Caki2 (cell line): ENCODE results near the gene SEC61A2. TPM values are rescaled to one million over a fixed set of nuclear protein-coding genes. Genes with fewer than 3 reads are reported as not detected.
"Not testable (repeated sequence)": the region's sequence is repeated elsewhere in the genome, so short reads cannot be mapped to it uniquely, and the experiment has no call there.

ENCODE experiments used
- DNase-seq: peaks from one replicate; pipeline ENCODE4 v3.0.0-alpha.2; 2015; ENCODE audit warnings: low read depth
- in situ Hi-C: cut with HindIII; loops from 2 replicates; pipeline ENCODE4 v1.10.0; 2016; ENCODE audit warnings: low sequenced_read_pairs, low pct_unique_long_range_greater_than_20kb, mixed read lengths
- total RNA-seq: library from RNA; depleted of rRNA; stranded (reverse); fragments of >200 nt; shearing (Covaris generic); gene quantifications from 2 replicates; pipeline ENCODE4 v1.2.3, GENCODE V29; 2014; ENCODE audit warnings: low replicate concordance

SEC61A2 gene
- total RNA-seq, 1 experiment from 2014 or later: 13.6 TPM

GRCh38 chr10:12154516-12154915 is 25.0 kb downstream of the SEC61A2 start:
- in situ Hi-C loops: no loop called here
- no peak for DNase-seq

- no peak for DNase-seq
- in situ Hi-C loops: no loop called here
Measured at GRCh38 chr10:12156367-12157123, 27.1 kb downstream of the SEC61A2 start.

GRCh38 chr10:12158111-12158510 is 28.6 kb downstream of the SEC61A2 start:
- no peak for DNase-seq
- in situ Hi-C loops: no loop called here

GRCh38 chr10:12160664-12161063 is 31.2 kb downstream of the SEC61A2 start:
- DNase-seq: no peak
- in situ Hi-C loops: no loop called here

- in situ Hi-C loops: no loop called here
- no peak for DNase-seq
Measured at GRCh38 chr10:12162927-12163326, 33.5 kb downstream of the SEC61A2 start.

- no peak for DNase-seq
Measured at GRCh38 chr10:12164085-12164484, 34.6 kb downstream of the SEC61A2 start.

GRCh38 chr10:12165036-12165435 is 35.6 kb downstream of the SEC61A2 start:
- no peak for DNase-seq
- in situ Hi-C loops: no loop called here

More at GRCh38 chr10:12164085-12164484, 34.6 kb downstream of the SEC61A2 start:
- in situ Hi-C loops: no loop called here

- no peak for DNase-seq
- in situ Hi-C loops: no loop called here
Measured at GRCh38 chr10:12165999-12166775, 36.7 kb downstream of the SEC61A2 start.

GRCh38 chr10:12171512-12171911 is 42.0 kb downstream of the SEC61A2 start:
- in situ Hi-C loops, DNase-seq: not testable (repeated sequence)

- in situ Hi-C loops: no loop called here
- DNase-seq: no peak
Measured at GRCh38 chr10:12177642-12178041, 48.2 kb downstream of the SEC61A2 start.

- in situ Hi-C loops: no loop called here
- DNase-seq: no peak
Measured at GRCh38 chr10:12179606-12180170, 50.2 kb downstream of the SEC61A2 start.

GRCh38 chr10:12180221-12180974 is 50.9 kb downstream of the SEC61A2 start:
- in situ Hi-C loops: no loop called here
- no peak for DNase-seq

GRCh38 chr10:12181065-12181775 is 51.7 kb downstream of the SEC61A2 start:
- DNase-seq: no peak
- in situ Hi-C loops: no loop called here

- DNase-seq: no peak
- in situ Hi-C loops: no loop called here
Measured at GRCh38 chr10:12184165-12184564, 54.7 kb downstream of the SEC61A2 start.

- no peak for DNase-seq
- in situ Hi-C loops: no loop called here
Measured at GRCh38 chr10:12186323-12186722, 56.8 kb downstream of the SEC61A2 start.

- DNase-seq: no peak
- in situ Hi-C loops: no loop called here
Measured at GRCh38 chr10:12187321-12187905, 57.9 kb downstream of the SEC61A2 start.

- DNase-seq: no peak
- in situ Hi-C loops: no loop called here
Measured at GRCh38 chr10:12188656-12189055, 59.2 kb downstream of the SEC61A2 start.

- no peak for DNase-seq
Measured at GRCh38 chr10:12189426-12189825, 59.9 kb downstream of the SEC61A2 start.

More at GRCh38 chr10:12189426-12189825, 59.9 kb downstream of the SEC61A2 start:
- in situ Hi-C loops: no loop called here
